ENCODE results near the gene TIMM10B. TPM values are rescaled to one million over a fixed set of nuclear protein-coding genes. Genes with fewer than 3 reads are reported as not detected.

Gene TIMM10B
- total RNA-seq = 21.8 and 25.3 TPM in 2 replicates

GRCh38 chr11:6481012-6481923 lies at the start of gene TIMM10B, which contains the start of gene ARFIP2:
Gene TIMM10B, plus strand, starts transcription at chr11:6481501. Its CDS starts 16 bp downstream, at chr11:6481517.
Gene ARFIP2, minus strand, starts transcription at chr11:6481331. Its CDS starts 910 bp downstream, at chr11:6480421.

GRCh38 chr11:6440906-6441358 lies 40.4 kb upstream of the TIMM10B start, which contains the start of gene HPX:
Gene HPX, minus strand, starts transcription at chr11:6440987. Its CDS starts 24 bp downstream, at chr11:6440963.

GRCh38 chr11:6473451-6474412 lies 7.6 kb upstream of the TIMM10B start, which contains the start of gene TRIM3:
Gene TRIM3, minus strand, starts transcription at chr11:6473941. Its CDS starts 8,246 bp downstream, at chr11:6465695.

GRCh38 chr11:6497069-6497839 lies 16.0 kb downstream of the TIMM10B start, which contains the start of gene DNHD1:
Gene DNHD1, plus strand, starts transcription at chr11:6497280. Its CDS starts 936 bp downstream, at chr11:6498216.

Other genes with a start within 250 kb of the TIMM10B start
- 5.2 and 10.1 TPM in 2 replicates for gene FHIP1B, start 246.9 kb upstream of the TIMM10B start, total RNA-seq
- gene CNGA4, start 242.4 kb upstream of the TIMM10B start, total RNA-seq = not detected in 2 replicates
- 0.13 TPM in 1 of 2 replicates, not detected in the other for gene CCKBR, start 221.7 kb upstream of the TIMM10B start, total RNA-seq
- gene CAVIN3, start 161.0 kb upstream of the TIMM10B start, total RNA-seq = 66.6 and 182 TPM in 2 replicates
- gene SMPD1, start 91.0 kb upstream of the TIMM10B start, total RNA-seq = 12.6 and 28.5 TPM in 2 replicates
- gene APBB1, start 62.4 kb upstream of the TIMM10B start, total RNA-seq = 37.8 and 38.0 TPM in 2 replicates
- 0.32 and 0.57 TPM in 2 replicates for gene HPX, start 40.5 kb upstream of the TIMM10B start, total RNA-seq
- 19.8 and 28.1 TPM in 2 replicates for gene TRIM3, start 7.6 kb upstream of the TIMM10B start, total RNA-seq
- gene ARFIP2, start 170 bp upstream of the TIMM10B start, total RNA-seq = 30.1 and 36.5 TPM in 2 replicates
- 1.3 and 4.5 TPM in 2 replicates for gene DNHD1, start 15.8 kb downstream of the TIMM10B start, total RNA-seq
- gene RRP8, start 122.1 kb downstream of the TIMM10B start, total RNA-seq = 7.1 and 15.1 TPM in 2 replicates
- gene ILK, start 122.3 kb downstream of the TIMM10B start, total RNA-seq = 139 and 265 TPM in 2 replicates
- 22.5 and 46.9 TPM in 2 replicates for gene TAF10, start 130.7 kb downstream of the TIMM10B start, total RNA-seq
- gene TPP1, start 137.9 kb downstream of the TIMM10B start, total RNA-seq = 35.5 and 214 TPM in 2 replicates
- 20.2 and 92.1 TPM in 2 replicates for gene DCHS1, start 174.3 kb downstream of the TIMM10B start, total RNA-seq
- 64.3 and 65.7 TPM in 2 replicates for gene MRPL17, start 201.8 kb downstream of the TIMM10B start, total RNA-seq